Activated naive CD4-positive, alpha-beta T cell treated with anti-CD3 and anti-CD28 coated beads, Interleukin-2, amount 10 ng/mL, durations not matched to agents 7 days and 5 days (primary cell): ENCODE data around the gene TINCR.

Experiments
- CTCF ChIA-PET: fragments of 350-600 bp; sonication (Branson Sonifier 250); formaldehyde crosslinking; loops from one replicate; lab custom pipeline; 2021; ENCODE audit warnings: antibody characterized with exemption; lab: Charles Lee
- DNase-seq: peaks from one replicate; pipeline ENCODE4 v3.0.0-alpha.2; 2020
- H3K27ac Mint-ChIP-seq: one replicate; pipeline ENCODE4 v1.8.0; 2021; ENCODE audit warnings: mild to moderate bottlenecking, moderate library complexity, mixed read lengths
- H3K27me3 Mint-ChIP-seq: one replicate; pipeline ENCODE4 v1.8.0; 2021; ENCODE audit warnings: mild to moderate bottlenecking, mixed read lengths
- H3K36me3 Mint-ChIP-seq: one replicate; pipeline ENCODE4 v1.8.0; 2021; ENCODE audit warnings: mixed read lengths
- H3K4me1 Mint-ChIP-seq: one replicate; pipeline ENCODE4 v1.8.0; 2021; ENCODE audit warnings: mixed read lengths
- H3K4me3 Mint-ChIP-seq: one replicate; pipeline ENCODE4 v1.8.0; 2021; ENCODE audit warnings: mild to moderate bottlenecking, moderate library complexity, mixed read lengths
- H3K9me3 Mint-ChIP-seq: one replicate; pipeline ENCODE4 v1.8.0; 2021; ENCODE audit warnings: mixed read lengths

Gene TINCR

DNA sequence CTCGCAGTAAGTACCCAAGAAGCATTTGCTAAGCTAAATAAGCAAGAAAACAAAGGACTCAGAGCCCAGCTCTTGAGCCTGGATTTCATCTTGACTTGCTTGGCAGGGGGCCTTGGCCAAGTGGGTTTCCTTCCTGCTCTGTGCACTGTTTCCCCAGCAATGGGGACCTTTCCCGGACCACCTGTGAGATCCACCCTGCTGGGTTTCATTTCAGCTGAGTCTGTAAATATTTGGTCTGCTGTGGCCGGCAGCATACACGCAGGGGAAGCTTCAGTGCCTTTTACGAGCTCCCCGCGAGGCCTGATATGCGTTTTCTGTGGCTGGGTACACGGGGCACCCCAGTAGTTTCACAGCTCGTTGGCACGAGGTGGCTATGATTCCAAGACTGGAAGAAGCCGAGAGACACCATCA lies 12.4 kb upstream of the TINCR start:
- no peaks in the 10 kb centered on the region for H3K27me3 Mint-ChIP-seq
- CTCF ChIA-PET: interaction anchor here (0.7 to 1.9 kb wide), 3 partner anchors 9 to 214 kb away, joined by 3 to 6 read pairs (median 4); no protein-coding TSS in a partner anchor
- DNase-seq: no peak
- no peak overlapping the region for H3K27ac Mint-ChIP-seq
- no peaks in the 10 kb centered on the region for H3K36me3 Mint-ChIP-seq
- peaks cover 2% of the 10 kb centered on the region for H3K4me1 Mint-ChIP-seq
- H3K9me3 Mint-ChIP-seq: no peaks in the 10 kb centered on the region
- H3K4me3 Mint-ChIP-seq: no peak overlapping the region

DNA sequence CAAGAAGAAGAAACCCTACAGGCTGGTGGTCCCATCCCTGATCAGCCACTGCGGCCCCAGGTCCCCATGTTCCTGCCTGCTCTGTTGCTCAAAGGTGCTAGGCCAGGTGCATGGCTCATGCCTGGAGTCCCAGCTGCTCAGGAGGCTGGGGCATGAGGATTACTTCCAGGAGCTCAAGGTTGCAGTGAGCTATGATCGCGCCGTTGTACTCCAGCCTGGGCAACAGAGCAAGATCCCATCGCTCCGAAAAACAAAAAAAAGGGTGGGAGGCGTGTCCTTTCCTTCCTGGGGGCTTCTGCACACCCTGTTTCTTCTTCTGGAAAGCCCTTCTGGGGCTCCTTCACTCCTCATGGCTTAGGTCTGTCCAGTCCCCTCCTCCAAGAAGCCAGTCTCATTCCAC lies 11.9 kb upstream of the TINCR start:
- DNase-seq: no peak
- Mint-ChIP-seq H3K9me3 (no peaks in the 10 kb centered on the region), H3K27me3 (no peaks in the 10 kb centered on the region), H3K4me1 (peaks cover 2% of the 10 kb centered on the region), H3K36me3 (no peaks in the 10 kb centered on the region), H3K27ac (no peak overlapping the region), H3K4me3 (no peak overlapping the region)
- CTCF ChIA-PET: interaction anchor here (0.7 to 1.9 kb wide), 5 partner anchors 10 to 215 kb away, joined by 3 to 6 read pairs (median 3); no protein-coding TSS in a partner anchor

DNA sequence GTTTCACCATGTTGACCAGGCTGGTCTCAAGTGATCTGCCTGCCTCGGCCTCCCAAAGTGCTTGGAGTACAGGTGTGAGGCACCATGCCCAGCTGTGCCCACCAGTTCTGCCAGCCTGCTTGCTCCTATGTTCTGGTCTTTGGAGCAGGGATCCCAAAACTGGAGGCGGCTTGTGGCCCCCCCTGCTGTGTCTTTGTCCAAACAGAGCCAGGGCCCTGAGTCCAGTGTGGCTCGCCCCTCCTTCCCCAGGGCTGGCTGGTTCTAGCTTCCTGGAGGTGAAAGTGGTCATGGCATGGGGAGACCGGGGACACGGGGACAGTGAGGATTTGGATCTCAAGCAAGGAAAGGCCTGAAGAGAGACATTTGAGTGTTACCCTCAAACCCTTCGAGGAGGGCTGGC lies 11.5 kb upstream of the TINCR start:
- H3K4me3 Mint-ChIP-seq: no peak overlapping the region
- no peaks in the 10 kb centered on the region for H3K27me3 Mint-ChIP-seq
- no peak for DNase-seq
- peaks cover 2% of the 10 kb centered on the region for H3K4me1 Mint-ChIP-seq
- no peak overlapping the region for H3K27ac Mint-ChIP-seq
- no peaks in the 10 kb centered on the region for H3K9me3 Mint-ChIP-seq
- H3K36me3 Mint-ChIP-seq: no peaks in the 10 kb centered on the region
- CTCF ChIA-PET: interaction anchor here (1.1 to 1.9 kb wide), 3 partner anchors 10 to 20 kb away, joined by 3 to 6 read pairs (median 3); no protein-coding TSS in a partner anchor

DNA sequence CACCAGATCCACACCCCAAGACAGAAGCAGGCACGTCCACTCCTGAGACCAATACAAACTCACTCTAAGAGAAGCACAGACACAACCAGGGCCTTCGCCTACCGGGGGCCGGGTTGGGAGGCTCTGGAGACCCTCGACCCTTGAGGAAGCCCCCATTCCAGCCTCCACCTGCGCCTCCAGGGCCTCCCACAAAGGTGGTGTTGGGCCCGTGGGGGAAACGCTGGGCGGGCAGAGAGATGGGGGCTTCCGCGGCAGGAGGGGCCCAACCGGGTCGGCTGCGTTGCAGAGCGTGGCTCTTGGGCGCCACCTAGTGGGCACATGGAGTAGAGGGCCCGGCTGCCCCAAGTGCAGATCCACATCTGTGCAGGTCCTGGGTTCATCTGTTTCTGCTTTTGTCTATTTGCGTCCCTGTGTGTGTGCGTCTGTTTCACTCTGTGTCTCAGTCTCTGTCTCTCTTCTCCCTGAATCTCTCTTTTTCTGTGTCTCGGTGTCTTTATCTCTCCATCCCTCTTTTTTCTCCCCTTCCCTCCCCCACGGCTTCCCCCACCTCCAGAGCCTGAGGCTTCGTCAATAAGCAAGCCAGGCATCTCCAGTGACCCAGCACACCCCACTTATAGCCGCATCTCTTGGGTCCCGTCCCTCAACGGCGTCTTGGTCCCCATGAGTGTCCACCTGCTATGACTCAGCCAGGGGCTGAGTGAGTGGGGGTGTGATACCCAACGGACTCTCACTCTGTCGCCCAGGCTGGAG lies 10.5 kb upstream of the TINCR start:
- peak; percentile 78 for DNase-seq
- peaks cover 2% of the 10 kb centered on the region for H3K4me1 Mint-ChIP-seq
- no peaks in the 10 kb centered on the region for H3K27me3 Mint-ChIP-seq
- no peaks in the 10 kb centered on the region for H3K36me3 Mint-ChIP-seq
- no peak overlapping the region for H3K27ac Mint-ChIP-seq
- H3K9me3 Mint-ChIP-seq: no peaks in the 10 kb centered on the region
- no peak overlapping the region for H3K4me3 Mint-ChIP-seq
- CTCF ChIA-PET: interaction anchor here (1.1 to 1.9 kb wide), 3 partner anchors 11 to 21 kb away, joined by 3 to 6 read pairs (median 3); no protein-coding TSS in a partner anchor

DNA sequence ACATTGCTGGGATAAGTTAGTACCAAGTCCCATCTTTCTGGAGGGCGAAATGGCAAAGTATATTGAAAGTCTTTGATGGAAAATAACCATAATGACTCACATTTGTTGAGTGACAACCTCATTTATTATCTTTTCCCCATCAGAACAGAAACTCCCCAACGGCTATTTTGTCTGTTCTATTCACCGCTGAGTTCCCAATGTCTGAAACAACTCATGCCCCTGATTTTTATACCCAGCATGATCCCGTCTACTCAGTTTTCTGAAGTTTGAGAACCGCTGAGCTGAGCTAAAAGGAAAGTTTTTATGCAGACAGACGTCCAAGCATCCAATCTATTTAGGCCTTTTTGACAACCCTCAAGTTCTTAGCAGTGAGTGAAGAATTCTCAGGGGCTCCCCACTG lies 7.8 kb upstream of the TINCR start:
- peaks cover 2% of the 10 kb centered on the region for H3K4me1 Mint-ChIP-seq
- CTCF ChIA-PET: no interaction called here

DNA sequence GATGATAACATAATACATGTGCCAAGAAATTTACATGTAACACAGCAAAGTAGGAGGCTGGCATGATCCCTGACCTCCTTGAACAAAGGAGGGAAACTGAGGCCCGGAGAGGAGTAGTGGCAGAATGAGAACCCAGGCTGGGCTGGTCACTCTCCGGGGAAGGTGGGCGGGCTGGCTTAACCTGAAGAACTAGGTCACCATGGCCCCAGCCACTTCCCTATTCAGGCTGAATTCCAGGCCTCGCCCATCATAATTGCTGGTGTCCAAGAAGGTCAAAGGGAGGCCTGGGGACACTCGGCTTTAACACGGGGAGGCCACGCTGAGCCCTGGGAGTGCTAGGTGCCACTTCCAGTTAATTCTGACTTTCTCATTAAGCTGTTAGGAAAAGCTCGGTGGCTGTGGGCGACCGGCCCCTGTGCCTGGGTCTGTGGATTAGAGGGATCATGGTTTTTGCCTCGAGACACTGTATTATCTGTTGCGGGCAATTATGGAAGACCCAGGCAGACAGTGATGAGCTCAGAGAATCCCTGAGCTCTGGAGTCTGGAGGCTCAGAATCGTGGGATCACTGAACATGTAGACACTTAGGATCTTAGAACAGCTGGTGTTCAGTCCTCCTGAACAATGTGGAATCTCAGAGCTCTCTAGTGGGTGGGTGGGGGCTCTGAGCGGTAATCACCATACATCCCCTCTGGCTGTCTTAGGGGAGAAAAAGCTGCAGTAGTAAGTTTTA lies 5.0 kb upstream of the TINCR start:
- Mint-ChIP-seq H3K27ac (no peak overlapping the region), H3K36me3 (no peaks in the 10 kb centered on the region), H3K9me3 (no peaks in the 10 kb centered on the region), H3K4me1 (no peaks in the 10 kb centered on the region), H3K27me3 (no peaks in the 10 kb centered on the region), H3K4me3 (no peak overlapping the region)
- CTCF ChIA-PET: no interaction called here
- no peak for DNase-seq

More for the DNA sequence above, 7.8 kb upstream of the TINCR start:
- DNase-seq: no peak
- H3K4me3 Mint-ChIP-seq: no peak overlapping the region
- no peaks in the 10 kb centered on the region for H3K36me3 Mint-ChIP-seq
- H3K27me3 Mint-ChIP-seq: no peaks in the 10 kb centered on the region
- H3K9me3 Mint-ChIP-seq: no peaks in the 10 kb centered on the region
- H3K27ac Mint-ChIP-seq: no peak overlapping the region

DNA sequence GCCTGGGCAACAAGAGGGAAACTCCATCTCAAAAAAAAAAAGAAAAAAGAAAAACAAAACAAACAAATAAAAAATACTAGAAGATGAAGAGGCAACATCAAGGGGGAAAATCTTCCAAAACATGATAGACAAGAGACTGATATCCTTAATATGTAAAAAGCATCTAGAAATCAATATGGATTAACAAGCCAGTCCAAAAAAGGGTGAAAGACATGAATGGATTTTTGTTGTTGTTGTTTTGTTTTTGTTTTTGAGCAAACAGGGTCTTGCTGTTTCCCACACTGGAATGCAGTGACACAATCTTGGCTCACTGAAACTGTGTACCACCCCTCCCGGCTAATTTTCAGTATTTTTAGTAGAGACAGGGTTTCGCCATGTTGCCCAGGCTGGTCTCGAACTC lies 4.0 kb upstream of the TINCR start:
- Mint-ChIP-seq H3K27me3 (no peaks in the 10 kb centered on the region), H3K9me3 (no peaks in the 10 kb centered on the region), H3K36me3 (no peaks in the 10 kb centered on the region), H3K4me1 (no peaks in the 10 kb centered on the region), H3K27ac (no peak overlapping the region), H3K4me3 (no peak overlapping the region)
- no peak for DNase-seq
- CTCF ChIA-PET: no interaction called here

DNA sequence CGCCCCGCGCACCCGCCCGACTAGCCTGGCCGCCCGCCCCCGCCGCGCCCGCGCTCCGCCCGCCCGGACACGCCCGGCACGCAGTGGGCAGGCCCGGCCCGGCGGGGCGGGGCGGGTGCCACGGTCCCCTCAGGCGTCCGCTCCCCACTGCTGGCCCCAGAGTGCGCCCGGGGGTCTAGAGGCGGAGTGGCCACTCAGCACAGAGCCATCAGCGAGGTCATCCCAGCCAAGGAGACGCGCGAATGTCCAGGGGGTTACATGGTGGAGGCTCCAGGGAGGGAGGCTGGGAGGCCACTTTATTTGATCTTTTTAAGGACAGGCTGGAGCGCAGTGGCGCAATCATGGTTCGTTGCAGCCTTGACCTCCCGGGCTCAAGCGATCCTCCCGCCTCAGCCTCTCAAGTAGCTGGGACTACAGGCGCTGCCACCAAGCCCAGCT lies 236 bp upstream of the TINCR start:
- Mint-ChIP-seq H3K27ac (no peak overlapping the region), H3K9me3 (no peaks in the 10 kb centered on the region), H3K4me1 (no peaks in the 10 kb centered on the region), H3K36me3 (no peaks in the 10 kb centered on the region), H3K27me3 (peaks cover 1% of the 10 kb centered on the region), H3K4me3 (no peak overlapping the region)
- CTCF ChIA-PET: interaction anchor here (1.5 kb wide), 1 partner anchor 20 kb away, joined by 3 read pairs; no protein-coding TSS in a partner anchor
- DNase-seq: no peak

DNA sequence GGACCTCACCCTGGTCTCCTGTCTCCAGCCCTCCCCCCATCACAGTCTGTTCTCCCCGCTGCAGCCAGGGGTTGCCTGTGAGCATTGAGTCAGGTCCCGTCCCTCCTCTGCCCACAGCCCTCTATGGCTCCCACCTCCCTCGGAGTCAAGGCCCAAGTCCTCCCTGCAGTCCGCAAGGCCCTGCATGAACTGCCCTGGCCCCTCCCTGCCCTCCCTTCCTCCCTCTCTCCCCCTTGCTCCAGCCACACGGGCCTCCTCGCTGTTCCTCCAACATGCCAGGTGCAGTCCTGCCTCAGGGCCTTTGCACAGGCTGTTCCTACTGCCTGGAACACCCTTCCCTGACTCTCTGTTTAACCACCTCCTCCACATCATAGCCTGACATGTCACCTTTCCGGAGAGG lies 2.8 kb downstream of the TINCR start:
- Mint-ChIP-seq H3K27me3 (peaks cover 5% of the 10 kb centered on the region), H3K9me3 (peaks cover 10% of the 10 kb centered on the region), H3K27ac (no peak overlapping the region), H3K4me1 (no peaks in the 10 kb centered on the region), H3K36me3 (no peaks in the 10 kb centered on the region), H3K4me3 (no peak overlapping the region)
- DNase-seq: no peak
- CTCF ChIA-PET: interaction anchor here (0.6 kb wide), 1 partner anchor 71 kb away, joined by 3 read pairs; no protein-coding TSS in a partner anchor

DNA sequence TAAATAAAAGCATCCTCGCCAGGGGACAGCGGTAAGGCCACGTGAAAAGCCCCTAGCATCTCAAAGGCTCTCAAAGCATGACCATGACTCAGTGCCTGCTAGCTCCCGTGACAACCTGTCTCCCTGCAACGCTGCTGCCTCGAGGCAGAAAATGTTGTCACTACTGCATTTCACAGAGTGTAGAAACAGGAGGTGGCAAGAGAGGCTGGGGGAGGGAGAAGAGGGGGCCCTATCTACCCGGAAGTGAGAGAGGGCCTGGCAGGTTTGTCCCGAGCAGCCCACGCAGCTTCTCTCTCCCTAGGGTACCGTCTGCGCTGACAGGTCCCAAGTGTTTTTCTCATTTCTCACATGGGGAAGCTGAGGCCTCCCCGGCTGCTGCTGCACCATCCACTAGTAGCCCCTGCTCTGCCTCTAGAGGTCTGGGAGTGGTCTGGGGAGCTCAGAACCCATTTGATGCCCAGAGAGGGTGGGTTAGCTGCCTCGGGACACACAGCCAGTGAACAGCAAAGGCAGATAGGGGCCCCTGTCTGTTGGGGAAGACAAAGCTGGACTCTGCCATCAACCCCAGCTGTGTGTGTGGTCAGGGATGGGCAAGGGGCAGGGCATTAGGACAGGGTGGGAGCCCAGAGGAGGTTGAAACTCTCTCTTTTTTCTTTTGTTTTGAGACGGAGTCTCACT lies 3.7 kb downstream of the TINCR start:
- H3K4me3 Mint-ChIP-seq: no peak overlapping the region
- H3K9me3 Mint-ChIP-seq: peaks cover 10% of the 10 kb centered on the region
- DNase-seq: no peak
- peaks cover 5% of the 10 kb centered on the region for H3K27me3 Mint-ChIP-seq
- H3K27ac Mint-ChIP-seq: no peak overlapping the region
- CTCF ChIA-PET: no interaction called here
- no peaks in the 10 kb centered on the region for H3K36me3 Mint-ChIP-seq
- no peaks in the 10 kb centered on the region for H3K4me1 Mint-ChIP-seq

DNA sequence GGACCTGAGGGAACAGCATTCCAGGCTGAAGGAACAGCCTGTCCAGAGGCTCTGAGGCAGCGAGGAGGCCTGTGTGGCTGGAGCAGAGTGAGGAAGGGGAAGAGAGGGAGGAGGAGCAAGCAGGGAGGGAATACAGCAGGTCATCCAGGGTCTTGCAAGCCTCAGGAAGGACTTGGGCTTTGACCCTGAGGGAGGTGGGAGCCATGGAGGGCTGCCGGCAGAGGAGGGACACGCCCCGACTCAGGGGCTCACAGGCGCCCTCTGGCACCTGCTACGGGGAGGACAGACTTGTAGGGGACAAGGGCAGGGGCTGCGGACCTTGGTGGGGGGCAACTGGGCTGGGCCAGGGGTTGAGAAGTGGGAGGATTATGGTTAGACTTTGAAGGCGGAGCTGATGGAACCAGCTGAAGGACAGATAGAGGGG lies 4.7 kb downstream of the TINCR start:
- Mint-ChIP-seq H3K4me3 (no peak overlapping the region), H3K9me3 (peaks cover 10% of the 10 kb centered on the region), H3K27ac (no peak overlapping the region), H3K4me1 (no peaks in the 10 kb centered on the region), H3K27me3 (peaks cover 5% of the 10 kb centered on the region), H3K36me3 (no peaks in the 10 kb centered on the region)
- DNase-seq: no peak
- CTCF ChIA-PET: no interaction called here

DNA sequence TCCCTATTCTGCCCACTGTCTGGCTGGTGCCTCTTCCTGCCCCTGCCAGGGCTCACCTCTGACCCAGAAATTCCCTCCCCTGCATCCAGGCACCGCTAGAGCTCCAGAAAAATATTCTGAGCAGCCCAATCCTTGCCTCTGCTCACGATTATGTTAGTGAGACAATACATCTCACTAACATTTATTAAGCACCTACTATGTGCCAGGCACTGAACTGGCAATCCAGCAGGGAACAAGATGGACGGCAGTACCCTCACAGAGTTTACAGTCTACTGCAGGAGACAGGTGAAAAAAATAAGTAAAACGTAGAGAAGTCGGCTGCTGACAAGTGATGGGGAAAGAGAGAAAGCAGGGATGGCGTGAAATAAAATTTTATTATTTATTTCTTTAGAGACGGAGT lies 5.5 kb downstream of the TINCR start:
- H3K9me3 Mint-ChIP-seq: peaks cover 10% of the 10 kb centered on the region
- H3K27ac Mint-ChIP-seq: no peak overlapping the region
- DNase-seq: no peak
- CTCF ChIA-PET: no interaction called here
- peaks cover 5% of the 10 kb centered on the region for H3K27me3 Mint-ChIP-seq
- H3K4me3 Mint-ChIP-seq: no peak overlapping the region
- H3K4me1 Mint-ChIP-seq: no peaks in the 10 kb centered on the region
- no peaks in the 10 kb centered on the region for H3K36me3 Mint-ChIP-seq

DNA sequence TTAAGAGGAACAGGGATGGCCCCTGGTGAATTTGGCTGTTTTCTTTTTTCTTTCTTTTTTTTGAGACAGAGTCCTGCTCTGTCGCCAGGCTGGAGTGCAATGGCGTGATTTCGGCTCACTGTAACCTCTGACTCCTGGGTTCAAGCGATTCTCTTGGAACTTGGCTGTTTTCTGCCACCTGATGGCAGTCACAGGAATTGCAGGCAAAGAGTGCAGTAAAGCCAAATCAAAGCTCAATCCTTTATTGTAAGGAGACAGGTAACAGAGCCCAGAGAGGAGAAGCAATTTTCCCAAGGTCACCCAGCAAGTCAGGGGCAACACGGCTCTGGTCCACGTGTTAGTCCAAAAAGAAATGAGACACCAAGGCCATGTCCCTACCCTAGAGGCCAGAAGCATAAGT lies 6.2 kb downstream of the TINCR start:
- no peak for DNase-seq
- peaks cover 9% of the 10 kb centered on the region for H3K27me3 Mint-ChIP-seq
- H3K27ac Mint-ChIP-seq: no peak overlapping the region
- peaks cover 10% of the 10 kb centered on the region for H3K9me3 Mint-ChIP-seq
- no peak overlapping the region for H3K4me3 Mint-ChIP-seq
- CTCF ChIA-PET: no interaction called here
- no peaks in the 10 kb centered on the region for H3K36me3 Mint-ChIP-seq
- H3K4me1 Mint-ChIP-seq: no peaks in the 10 kb centered on the region

DNA sequence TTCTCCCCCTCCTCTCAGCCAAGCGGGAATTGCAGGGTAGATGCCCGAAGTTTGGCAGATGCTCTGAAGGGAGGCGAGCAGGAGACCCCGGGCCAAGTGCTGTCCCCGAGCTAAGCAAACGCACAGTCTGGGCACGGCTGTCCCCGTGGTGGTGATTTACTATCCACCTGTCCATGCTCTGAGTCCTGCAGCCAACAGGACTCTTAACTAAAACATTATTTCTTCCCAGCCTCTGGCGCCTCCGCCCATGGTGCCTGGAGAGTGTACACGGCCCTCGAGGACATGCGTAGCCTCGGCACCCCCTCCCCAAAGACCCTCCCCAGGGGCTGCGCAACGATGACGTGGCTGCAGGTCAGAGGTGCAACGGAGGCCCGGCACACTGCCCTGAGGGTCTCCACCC lies 7.6 kb downstream of the TINCR start:
- CTCF ChIA-PET: no interaction called here
- Mint-ChIP-seq H3K27ac (no peak overlapping the region), H3K9me3 (peaks cover 10% of the 10 kb centered on the region), H3K4me1 (no peaks in the 10 kb centered on the region), H3K4me3 (no peak overlapping the region), H3K27me3 (peaks cover 10% of the 10 kb centered on the region), H3K36me3 (no peaks in the 10 kb centered on the region)
- no peak for DNase-seq
